Testis (tissue), 2 donors: ENCODE results near the gene FGA.

ENCODE experiments used
- POLR2A ChIP-seq: fragments of 450-650 bp; IDR thresholded peaks from one replicate; pipeline ENCODE4 v1.6.1; 2017; ENCODE audit warnings: antibody characterized with exemption, mild to moderate bottlenecking, moderate library complexity
- TF ChIP-seq, protein P1 (sequence below), 3 experiments: fragments of 450-650 bp in 2 of 3; fragments of 200-600 bp in 1 of 3; sonication (generic) in 1 of 3; IDR thresholded peaks; one replicate each; pipeline ENCODE4 v1.5.1; 2016 to 2019; ENCODE audit warnings: antibody characterized with exemption in 3 of 3, mild to moderate bottlenecking in 2 of 3, moderate library complexity in 1 of 3

- TF ChIP-seq, protein P1, sequence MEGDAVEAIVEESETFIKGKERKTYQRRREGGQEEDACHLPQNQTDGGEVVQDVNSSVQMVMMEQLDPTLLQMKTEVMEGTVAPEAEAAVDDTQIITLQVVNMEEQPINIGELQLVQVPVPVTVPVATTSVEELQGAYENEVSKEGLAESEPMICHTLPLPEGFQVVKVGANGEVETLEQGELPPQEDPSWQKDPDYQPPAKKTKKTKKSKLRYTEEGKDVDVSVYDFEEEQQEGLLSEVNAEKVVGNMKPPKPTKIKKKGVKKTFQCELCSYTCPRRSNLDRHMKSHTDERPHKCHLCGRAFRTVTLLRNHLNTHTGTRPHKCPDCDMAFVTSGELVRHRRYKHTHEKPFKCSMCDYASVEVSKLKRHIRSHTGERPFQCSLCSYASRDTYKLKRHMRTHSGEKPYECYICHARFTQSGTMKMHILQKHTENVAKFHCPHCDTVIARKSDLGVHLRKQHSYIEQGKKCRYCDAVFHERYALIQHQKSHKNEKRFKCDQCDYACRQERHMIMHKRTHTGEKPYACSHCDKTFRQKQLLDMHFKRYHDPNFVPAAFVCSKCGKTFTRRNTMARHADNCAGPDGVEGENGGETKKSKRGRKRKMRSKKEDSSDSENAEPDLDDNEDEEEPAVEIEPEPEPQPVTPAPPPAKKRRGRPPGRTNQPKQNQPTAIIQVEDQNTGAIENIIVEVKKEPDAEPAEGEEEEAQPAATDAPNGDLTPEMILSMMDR (IDR thresholded peaks at IDR 0.05): no peak
- TF ChIP-seq POLR2A: no peak
These were observed 995 bp downstream of the FGA start for GRCh38 chr4:154589296-154590197.
